HG02840 (cell line): ENCODE results near the gene NOTCH1.

ENCODE experiments used
- ATAC-seq: cut with Tn5 transposase; IDR thresholded peaks from one replicate; pipeline ENCODE4 v1.9.1; 2021; ENCODE audit warnings: mild to moderate bottlenecking, moderate library complexity, moderate number of reproducible peaks; ENCODE audit not compliant: unreplicated experiment, low FRiP score

The NOTCH1 gene

GRCh38 chr9:136473354-136473721, 72.5 kb downstream of the NOTCH1 start:
- ATAC-seq, result no peak

- ATAC-seq, result no peak
These were observed 73.1 kb downstream of the NOTCH1 start for GRCh38 chr9:136472640-136473353.

DNA sequence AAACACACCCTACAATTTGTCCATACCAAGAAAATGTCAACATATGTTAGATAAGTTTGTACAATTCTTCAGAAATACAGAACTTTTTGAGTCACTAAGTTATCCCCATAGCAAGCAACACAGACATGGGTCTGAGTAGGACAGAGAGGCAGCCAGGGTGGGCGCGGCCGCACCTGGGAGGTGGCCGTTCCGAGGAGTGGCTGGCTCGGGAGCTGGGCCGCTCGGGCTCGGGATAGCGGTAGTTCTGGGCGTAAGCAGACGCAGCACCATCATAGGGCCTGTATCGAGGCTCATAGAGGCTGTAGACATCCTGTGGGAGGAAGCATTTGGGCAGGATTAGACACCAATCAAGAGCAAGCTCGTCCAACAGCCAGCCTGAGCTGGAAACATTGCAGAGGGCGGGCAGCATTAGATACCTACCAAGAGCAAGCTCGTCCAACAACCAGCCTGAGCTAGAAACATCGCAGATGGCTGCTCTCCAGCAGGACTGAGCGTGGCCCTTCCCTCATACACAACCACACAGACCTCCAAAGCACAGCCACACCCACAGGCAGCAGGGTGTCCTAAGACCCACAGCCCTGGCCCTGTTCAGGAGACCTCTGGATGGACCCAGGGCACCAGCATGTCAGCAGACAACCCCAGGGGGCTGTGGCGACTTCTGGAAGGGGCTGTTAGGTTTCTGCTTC, 73.9 kb downstream of the NOTCH1 start:
- ATAC-seq, result no peak

- ATAC-seq, result no peak
These were observed 74.9 kb downstream of the NOTCH1 start for GRCh38 chr9:136470792-136471469.

DNA sequence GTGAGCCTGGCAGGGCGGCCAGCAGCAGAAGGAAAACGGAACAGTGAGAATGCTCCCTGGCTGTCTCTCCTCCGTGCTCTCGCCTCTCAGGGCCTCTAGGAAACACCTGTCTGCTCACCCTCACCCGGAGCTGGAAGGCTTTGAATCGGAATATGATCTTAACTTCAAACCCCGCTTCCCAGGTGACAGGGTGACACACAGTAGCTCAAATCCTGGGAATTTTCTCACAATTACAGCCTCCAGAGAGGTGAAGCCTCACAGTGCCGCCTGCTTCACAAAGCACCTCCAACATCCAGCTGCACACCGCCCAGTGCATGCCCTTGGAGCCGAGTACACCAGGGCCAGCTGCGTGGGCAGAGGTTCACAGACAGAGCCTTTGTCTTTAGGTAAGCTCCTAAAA, 75.5 kb downstream of the NOTCH1 start:
- ATAC-seq, result no peak

- no peak for ATAC-seq
These were observed 78.1 kb downstream of the NOTCH1 start for GRCh38 chr9:136467766-136468165.

DNA sequence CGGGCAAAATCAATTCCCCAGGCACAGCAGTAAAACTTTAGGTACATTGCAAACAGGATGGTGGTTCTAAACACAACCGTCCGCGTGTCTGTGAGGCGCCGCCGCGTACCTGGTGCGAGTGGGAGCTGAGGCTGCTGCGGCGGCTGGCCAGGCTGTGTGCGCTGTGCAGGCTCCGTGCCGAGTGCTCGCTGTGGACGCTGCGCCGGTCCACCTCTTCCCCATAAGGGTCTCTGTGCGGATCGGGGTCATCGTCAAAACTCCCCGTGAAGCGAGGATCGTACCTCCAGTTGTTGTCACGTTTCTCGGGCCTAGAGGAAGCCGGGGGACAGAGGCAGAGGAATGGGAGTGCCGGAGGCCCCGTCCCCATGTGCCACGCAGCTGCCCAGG, 79.7 kb downstream of the NOTCH1 start:
- ATAC-seq, result no peak

DNA sequence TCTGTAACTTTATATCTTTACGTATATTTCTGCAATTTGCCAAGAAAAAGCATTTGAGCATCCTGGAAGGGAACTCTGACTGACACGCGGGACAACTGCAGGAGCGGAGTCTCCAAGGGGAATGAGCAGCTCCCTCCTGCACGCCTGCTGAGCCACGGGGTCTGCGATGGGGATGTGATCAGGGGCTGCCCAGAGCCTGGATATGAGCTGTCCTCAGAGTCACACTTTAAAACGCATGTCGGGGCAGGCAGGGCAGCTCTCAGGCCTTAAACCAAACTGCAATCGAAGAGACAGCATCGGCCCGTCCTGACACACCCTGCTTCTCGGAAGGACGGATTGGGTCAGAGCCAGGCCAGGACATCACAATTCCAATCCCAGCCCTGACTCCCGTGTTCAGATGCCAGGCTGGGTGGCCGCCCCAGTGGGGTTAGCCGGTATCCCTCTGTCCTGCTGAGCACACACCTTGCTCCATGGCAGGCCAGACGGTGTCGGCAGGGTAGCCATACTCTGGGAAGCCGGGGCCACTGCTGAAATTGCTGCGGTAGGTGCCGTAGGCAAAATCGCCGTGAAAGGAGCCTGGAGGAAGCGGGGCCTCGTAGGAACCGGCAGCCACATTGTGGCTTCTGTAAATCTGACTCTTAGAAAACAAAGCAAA, 80.2 kb downstream of the NOTCH1 start:
- no peak for ATAC-seq

GRCh38 chr9:136464241-136464640, 81.6 kb downstream of the NOTCH1 start:
- ATAC-seq, result no peak

- no peak for ATAC-seq
These were observed 82.3 kb downstream of the NOTCH1 start for GRCh38 chr9:136463578-136463977.

DNA sequence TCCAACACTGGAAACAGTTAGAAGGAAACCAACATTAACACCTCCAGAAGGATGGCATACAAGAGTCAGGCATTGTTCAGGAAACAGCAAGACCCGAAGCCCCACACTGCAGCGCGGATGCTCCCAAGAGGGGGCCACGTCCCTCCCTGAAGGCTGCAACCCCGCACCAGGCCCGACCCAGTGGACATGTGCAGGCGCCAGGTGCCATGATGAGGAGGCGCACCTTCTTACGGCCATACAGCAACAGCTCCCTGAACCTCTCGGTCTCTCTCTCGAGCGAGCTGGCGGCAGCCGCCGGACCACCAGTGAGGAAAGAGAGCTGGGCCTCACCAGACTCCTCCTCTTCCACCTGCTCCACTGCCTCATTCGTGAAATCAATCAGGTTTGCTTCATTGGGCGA, 83.2 kb downstream of the NOTCH1 start:
- no peak for ATAC-seq

GRCh38 chr9:136460772-136461325, 85.0 kb downstream of the NOTCH1 start:
- no peak for ATAC-seq

DNA sequence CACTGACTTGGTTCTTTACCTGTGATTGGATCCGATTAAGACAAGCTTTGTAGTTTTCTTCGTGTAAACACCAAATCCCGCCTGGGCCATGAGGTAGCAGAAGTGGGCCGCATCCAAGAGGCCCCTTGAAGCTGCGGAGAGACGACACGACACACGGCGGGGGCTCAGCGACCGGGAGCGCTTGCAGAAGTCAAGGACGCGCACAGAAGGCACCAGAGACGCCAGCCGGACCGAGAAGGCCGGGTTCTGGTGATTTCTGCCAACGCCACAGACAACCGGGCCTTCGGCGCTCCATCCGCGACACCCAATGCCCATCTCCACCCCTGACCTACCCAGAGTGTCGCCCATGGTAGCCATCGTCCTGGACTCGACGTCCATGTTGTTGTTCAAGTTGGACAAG, 86.4 kb downstream of the NOTCH1 start:
- ATAC-seq, result no peak

GRCh38 chr9:136457326-136457725, 88.5 kb downstream of the NOTCH1 start:
- ATAC-seq, result no peak

GRCh38 chr9:136456258-136456657, 89.6 kb downstream of the NOTCH1 start:
- ATAC-seq, result no peak

GRCh38 chr9:136455043-136456002, 90.5 kb downstream of the NOTCH1 start:
- ATAC-seq, result no peak

- ATAC-seq, result no peak
These were observed 91.6 kb downstream of the NOTCH1 start for GRCh38 chr9:136454026-136454796.

- no peak for ATAC-seq
These were observed 92.5 kb downstream of the NOTCH1 start for GRCh38 chr9:136453326-136453725.
